B cell (primary cell): ENCODE results near the gene NSUN2. TPM values are rescaled to one million over a fixed set of nuclear protein-coding genes. Genes with fewer than 3 reads are reported as not detected.

Experiments used
- ATAC-seq: fragments of 200-7000 bp; cut with Tn5 transposase; one replicate; pipeline ENCODE4 v1.10.0; 2021; ENCODE audit warnings: low read depth, mild to moderate bottlenecking, moderate number of reproducible peaks, moderate library complexity
- CTCF ChIA-PET: fragments of 350-600 bp; sonication (Branson Sonifier 250); formaldehyde crosslinking; loops from one replicate; lab custom pipeline; 2021; ENCODE audit warnings: antibody characterized with exemption, inconsistent platforms; lab: Charles Lee
- POLR2A ChIA-PET: fragments of 350-600 bp; sonication (Branson Sonifier 250); formaldehyde crosslinking; loops from one replicate; lab custom pipeline; 2021; ENCODE audit warnings: antibody characterized with exemption; lab: Charles Lee
- DNase-seq: peaks from one replicate; pipeline ENCODE4 v3.0.0; 2013
- H2AFZ ChIP-seq: 2 replicates; pipeline ENCODE4 v1.6.1; 2012; ENCODE audit warnings: mild to moderate bottlenecking, low read depth, low read length; ENCODE audit not compliant: insufficient read depth, poor library complexity, severe bottlenecking
- H3K27ac ChIP-seq, 2 donors: 1 replicate in 1 of 2; 2 replicates in 1 of 2; pipeline ENCODE4 v1.5.1; 2012 to 2013; ENCODE audit warnings: low read length in 2 of 2, mild to moderate bottlenecking in 2 of 2, moderate library complexity in 1 of 2
- H3K27me3 ChIP-seq, 4 experiments: fragments of 200-600 bp in 1 of 4; sonication (generic) in 1 of 4; replicated peaks in 1 of 4; 1 replicate in 2 of 4; 2 replicates in 2 of 4; pipeline versions ENCODE4 v1.6.1 to v1.7.0; 2013 to 2016; ENCODE audit warnings: low read length in 3 of 4, mild to moderate bottlenecking in 2 of 4, mixed read lengths in 1 of 4, moderate library complexity in 1 of 4; ENCODE audit not compliant: insufficient read depth in 4 of 4, control insufficient read depth in 3 of 4; ENCODE audit errors: control extremely low read depth in 1 of 4
- H3K36me3 ChIP-seq, 2 experiments: replicated peaks in 1 of 2; 1 replicate in 1 of 2; 2 replicates in 1 of 2; pipeline versions ENCODE4 v1.6.1 to v1.7.1; 2013; ENCODE audit warnings: low read length in 1 of 2; ENCODE audit not compliant: insufficient read depth in 2 of 2, control insufficient read depth in 1 of 2; ENCODE audit errors: control extremely low read depth in 1 of 2, extremely low read depth in 1 of 2
- H3K4me1 ChIP-seq, 2 donors: fragments of 200-600 bp in 1 of 2; sonication (generic) in 1 of 2; 1 replicate in 1 of 2; 2 replicates in 1 of 2; pipeline versions ENCODE4 v1.5.1 to v1.6.1; 2013 to 2017; ENCODE audit warnings: low read length in 2 of 2; ENCODE audit not compliant: control insufficient read depth in 2 of 2, insufficient read depth in 2 of 2
- H3K4me2 ChIP-seq: replicated peaks from 2 replicates; pipeline ENCODE3; 2012; ENCODE audit warnings: mild to moderate bottlenecking, low read depth, low read length; ENCODE audit not compliant: poor library complexity, severe bottlenecking
- H3K4me3 ChIP-seq, 5 experiments: fragments of 200-600 bp in 1 of 5; sonication (generic) in 1 of 5; 1 replicate in 3 of 5; 2 replicates in 2 of 5; pipeline versions ENCODE4 v1.5.1 to v1.7.0; 2011 to 2016; ENCODE audit warnings: low read length in 4 of 5, mild to moderate bottlenecking in 4 of 5, low read depth in 2 of 5, control low read depth in 1 of 5, moderate library complexity in 1 of 5; ENCODE audit not compliant: insufficient read depth in 1 of 5; ENCODE audit errors: control extremely low read depth in 1 of 5, extremely low read depth in 1 of 5
- H3K79me2 ChIP-seq: fragments of 200-600 bp; sonication (generic); one replicate; pipeline ENCODE4 v1.6.0; 2016; ENCODE audit warnings: low read length; ENCODE audit not compliant: control insufficient read depth, insufficient read depth
- H3K9ac ChIP-seq: fragments of 200-600 bp; sonication (generic); 2 replicates; pipeline ENCODE4 v1.6.1; 2017; ENCODE audit warnings: mild to moderate bottlenecking, low read length, moderate library complexity
- H3K9me3 ChIP-seq, 3 donors: one replicate each; pipeline versions ENCODE4 v1.6.1 to v1.7.1; 2013; ENCODE audit warnings: low read length in 2 of 3; ENCODE audit not compliant: control insufficient read depth in 2 of 3, insufficient read depth in 1 of 3; ENCODE audit errors: control extremely low read depth in 1 of 3
- H4K20me1 ChIP-seq: 2 replicates; pipeline ENCODE4 v1.6.0; 2012; ENCODE audit warnings: mild to moderate bottlenecking, low read length; ENCODE audit not compliant: insufficient read depth, control insufficient read depth, poor library complexity, severe bottlenecking
- H3K27ac Mint-ChIP-seq: one replicate; pipeline ENCODE4 v1.8.0; 2021; ENCODE audit warnings: mixed read lengths
- H3K27me3 Mint-ChIP-seq: one replicate; pipeline ENCODE4 v1.8.0; 2021; ENCODE audit warnings: mixed read lengths
- H3K4me1 Mint-ChIP-seq: one replicate; pipeline ENCODE4 v1.8.0; 2021; ENCODE audit warnings: mixed read lengths
- H3K4me3 Mint-ChIP-seq: one replicate; pipeline ENCODE4 v1.8.0; 2021; ENCODE audit warnings: mixed read lengths
- H3K9me3 Mint-ChIP-seq: one replicate; pipeline ENCODE4 v1.8.0; 2022; ENCODE audit warnings: mixed read lengths; ENCODE audit not compliant: insufficient read depth
- EZH2 ChIP-seq: IDR thresholded peaks from 2 replicates; pipeline ENCODE4 v1.6.1; 2012; ENCODE audit warnings: borderline replicate concordance, low read depth, mild to moderate bottlenecking, moderate library complexity, low read length; ENCODE audit not compliant: insufficient read depth, poor library complexity, severe bottlenecking
- WGBS: methylation state at CpG from one replicate; pipeline ENCODE4 v1.1.5; 2013; ENCODE audit warnings: missing lambda C conversion rate; ENCODE audit not compliant: insufficient coverage; 5-methylcytosine and 5-hydroxymethylcytosine counted together
- intact Hi-C: fragments of 100-400 bp; cut with micrococcal nuclease; formaldehyde crosslinking; loops from one replicate; pipeline ENCODE4 v1.10.0; 2022
- polyA plus RNA-seq: library from polyadenylated mRNA; depleted of rRNA; stranded (reverse); fragments of >200 nt; gene quantifications from 2 replicates; pipeline ENCODE4 v1.2.3, GENCODE V29; 2012
- total RNA-seq, 2 donors: library from RNA; stranded (reverse); fragments of 120-200 nt in 1 of 2; gene quantifications; 1 replicate in 1 of 2; 2 replicates in 1 of 2; pipeline versions ENCODE4 v1.2.3 to v1.2.4, GENCODE V29; 2013 to 2022
- TF ChIP-seq, protein P1 (sequence below): fragments of 200-600 bp; IDR thresholded peaks from one replicate; pipeline ENCODE4 v1.8.0; 2022; ENCODE audit warnings: antibody characterized with exemption, mild to moderate bottlenecking

The NSUN2 gene
- total and polyA plus RNA-seq, 2 donors (not counting 1 experiment from before 2014, with no cell fraction given), result 58.8 to 85.0 TPM

DNA sequence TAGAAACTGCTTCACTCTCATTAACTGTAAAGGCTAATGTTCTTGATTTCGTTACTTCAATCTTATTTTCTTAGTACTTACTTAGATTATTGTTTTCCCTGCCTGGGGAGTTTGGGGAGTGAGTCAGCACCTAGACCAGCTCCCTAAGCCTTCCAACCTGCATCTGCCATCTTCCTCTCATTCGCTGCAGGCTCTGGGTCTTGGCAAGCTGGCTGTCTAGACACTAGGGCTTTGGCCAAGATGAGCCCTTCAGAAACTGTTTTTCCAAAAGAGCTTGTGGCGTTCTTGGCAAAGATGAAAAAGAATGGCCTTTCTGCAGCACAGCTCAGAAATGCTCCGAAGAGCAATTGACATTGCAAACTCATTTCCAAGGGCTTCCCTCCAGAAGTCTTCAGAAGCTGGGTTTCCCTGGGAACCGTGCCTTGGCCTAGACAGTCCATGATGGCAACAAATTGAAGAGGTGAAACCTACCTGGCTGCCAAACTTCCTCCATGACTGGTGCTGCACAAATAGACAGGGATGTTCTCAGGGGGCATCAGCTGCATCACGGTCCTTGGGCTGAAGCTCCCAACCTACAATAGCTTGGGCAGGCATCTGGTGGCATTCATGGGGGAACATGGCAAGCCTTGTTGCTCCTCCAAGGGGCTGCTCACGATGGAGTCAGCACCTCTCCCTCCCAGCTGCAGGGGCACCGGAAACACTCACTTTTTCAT, 76.6 kb downstream of the NSUN2 start:
- no peak overlapping the region for H3K27ac Mint-ChIP-seq
- no peaks in the 10 kb centered on the region for H3K4me1 Mint-ChIP-seq
- DNase-seq (no peak), ATAC-seq (no peak)
- Histone ChIP-seq H3K27ac (no peak overlapping the region), H4K20me1 (no peaks in the 10 kb centered on the region), H3K79me2 (no peaks in the 10 kb centered on the region), H3K9ac (no peak overlapping the region), H3K36me3 (no peaks in the 10 kb centered on the region), H3K4me1 (no peaks in the 10 kb centered on the region), H3K4me2 (no peak overlapping the region), H3K27me3 (peaks cover 0 to 10% (median 0%) of the 10 kb centered on the region in 4 experiments), H2AFZ (no peak overlapping the region), H3K4me3 (no peak overlapping the region), H3K9me3 (peaks cover 0 to 11% (median 0%) of the 10 kb centered on the region in 3 donors)
- ChIA-PET POLR2A (no interaction called here), CTCF (no interaction called here)
- intact Hi-C loops, result no loop called here
- WGBS, result 88% methylated on average over 6 of the region's 8 CpGs
- TF ChIP-seq, protein P1, sequence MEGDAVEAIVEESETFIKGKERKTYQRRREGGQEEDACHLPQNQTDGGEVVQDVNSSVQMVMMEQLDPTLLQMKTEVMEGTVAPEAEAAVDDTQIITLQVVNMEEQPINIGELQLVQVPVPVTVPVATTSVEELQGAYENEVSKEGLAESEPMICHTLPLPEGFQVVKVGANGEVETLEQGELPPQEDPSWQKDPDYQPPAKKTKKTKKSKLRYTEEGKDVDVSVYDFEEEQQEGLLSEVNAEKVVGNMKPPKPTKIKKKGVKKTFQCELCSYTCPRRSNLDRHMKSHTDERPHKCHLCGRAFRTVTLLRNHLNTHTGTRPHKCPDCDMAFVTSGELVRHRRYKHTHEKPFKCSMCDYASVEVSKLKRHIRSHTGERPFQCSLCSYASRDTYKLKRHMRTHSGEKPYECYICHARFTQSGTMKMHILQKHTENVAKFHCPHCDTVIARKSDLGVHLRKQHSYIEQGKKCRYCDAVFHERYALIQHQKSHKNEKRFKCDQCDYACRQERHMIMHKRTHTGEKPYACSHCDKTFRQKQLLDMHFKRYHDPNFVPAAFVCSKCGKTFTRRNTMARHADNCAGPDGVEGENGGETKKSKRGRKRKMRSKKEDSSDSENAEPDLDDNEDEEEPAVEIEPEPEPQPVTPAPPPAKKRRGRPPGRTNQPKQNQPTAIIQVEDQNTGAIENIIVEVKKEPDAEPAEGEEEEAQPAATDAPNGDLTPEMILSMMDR, result no peak
- TF ChIP-seq EZH2, result no peak
- no peaks in the 10 kb centered on the region for H3K9me3 Mint-ChIP-seq
- H3K4me3 Mint-ChIP-seq, result no peak overlapping the region
- no peaks in the 10 kb centered on the region for H3K27me3 Mint-ChIP-seq

DNA sequence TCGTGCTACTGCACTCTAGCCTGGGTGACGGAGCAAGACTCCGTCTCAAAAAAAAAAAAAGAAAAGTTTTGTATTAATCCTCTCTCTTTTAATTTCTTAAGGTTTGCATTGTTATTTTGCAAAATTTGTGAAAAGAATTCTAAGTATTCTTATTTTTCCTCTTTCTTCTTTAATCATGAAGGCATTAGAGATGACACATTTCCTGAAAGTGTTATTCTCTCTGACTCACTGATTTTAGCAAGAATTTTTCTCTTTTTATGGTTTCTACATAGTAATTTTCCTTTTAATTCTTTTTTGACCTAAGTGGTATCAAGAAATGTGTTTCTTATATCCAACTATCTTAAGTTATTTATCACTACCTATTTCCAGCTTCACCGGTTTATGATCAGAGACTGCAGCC, 78.0 kb downstream of the NSUN2 start:
- Mint-ChIP-seq H3K9me3 (no peaks in the 10 kb centered on the region), H3K4me1 (no peaks in the 10 kb centered on the region), H3K4me3 (no peak overlapping the region), H3K27ac (no peak overlapping the region), H3K27me3 (no peaks in the 10 kb centered on the region)
- Histone ChIP-seq H3K36me3 (no peaks in the 10 kb centered on the region), H4K20me1 (no peaks in the 10 kb centered on the region), H3K4me2 (no peak overlapping the region), H3K4me3 (no peak overlapping the region), H3K9me3 (peaks cover 0 to 11% (median 0%) of the 10 kb centered on the region in 3 donors), H3K79me2 (no peaks in the 10 kb centered on the region), H3K4me1 (no peaks in the 10 kb centered on the region), H3K27me3 (peaks cover 0 to 10% (median 0%) of the 10 kb centered on the region in 4 experiments), H3K9ac (no peak overlapping the region), H2AFZ (no peak overlapping the region), H3K27ac (no peak overlapping the region)
- no peak for ATAC-seq
- POLR2A ChIA-PET, result no interaction called here
- intact Hi-C loops, result no loop called here
- TF ChIP-seq, protein P1, result no peak
- WGBS, result no CpG with 5 or more reads among the region's 4 CpGs
- no peak for DNase-seq
- CTCF ChIA-PET, result no interaction called here
